Cortex of kidney (tissue), 1 donor: ENCODE results near the gene MTMR12.

Experiments
- DNase-seq: peaks from one replicate; lab custom pipeline; 2025; lab: John Stamatoyannopoulos, UW

MTMR12 gene

GRCh38 chr5:32274548-32275395 is 38.0 kb downstream of the MTMR12 start:
- no peak for DNase-seq

GRCh38 chr5:32273821-32274220 is 38.9 kb downstream of the MTMR12 start:
- no peak for DNase-seq

GRCh38 chr5:32272746-32273145 is 40.0 kb downstream of the MTMR12 start:
- DNase-seq, result no peak

GRCh38 chr5:32270946-32271345 is 41.8 kb downstream of the MTMR12 start:
- no peak for DNase-seq

- no peak for DNase-seq
These were observed 42.6 kb downstream of the MTMR12 start for GRCh38 chr5:32270178-32270577.

GRCh38 chr5:32265902-32266301 is 46.8 kb downstream of the MTMR12 start:
- DNase-seq, result no peak

GRCh38 chr5:32264957-32265572 is 47.7 kb downstream of the MTMR12 start:
- no peak for DNase-seq

GRCh38 chr5:32263684-32264083 is 49.1 kb downstream of the MTMR12 start:
- no peak for DNase-seq

- no peak for DNase-seq
These were observed 51.5 kb downstream of the MTMR12 start for GRCh38 chr5:32261198-32261597.

- DNase-seq, result no peak
These were observed 53.7 kb downstream of the MTMR12 start for GRCh38 chr5:32259033-32259432.

GRCh38 chr5:32258424-32258823 is 54.3 kb downstream of the MTMR12 start:
- no peak for DNase-seq

GRCh38 chr5:32255540-32255900 is 57.2 kb downstream of the MTMR12 start:
- DNase-seq, result no peak

GRCh38 chr5:32254881-32255539 is 57.7 kb downstream of the MTMR12 start:
- DNase-seq, result no peak

GRCh38 chr5:32251871-32252458 is 60.8 kb downstream of the MTMR12 start:
- DNase-seq, result no peak

GRCh38 chr5:32249668-32250067 is 63.1 kb downstream of the MTMR12 start:
- DNase-seq, result no peak

- DNase-seq, result no peak
These were observed 67.0 kb downstream of the MTMR12 start for GRCh38 chr5:32245742-32246141.

- DNase-seq, result no peak
These were observed 68.7 kb downstream of the MTMR12 start for GRCh38 chr5:32244017-32244416.

- DNase-seq, result no peak
These were observed 71.5 kb downstream of the MTMR12 start for GRCh38 chr5:32241034-32241783.

GRCh38 chr5:32239385-32239784 is 73.4 kb downstream of the MTMR12 start:
- DNase-seq, result no peak

GRCh38 chr5:32233696-32234447 is 78.9 kb downstream of the MTMR12 start:
- DNase-seq, result no peak

GRCh38 chr5:32233220-32233695 is 79.5 kb downstream of the MTMR12 start:
- DNase-seq, result no peak
